Breast epithelium (tissue), 3 donors: ENCODE measurements around the gene CDCP1.

Experiments used
- POLR2A ChIP-seq: fragments of 450-650 bp; IDR thresholded peaks from one replicate; pipeline ENCODE4 v1.6.1; 2016; ENCODE audit warnings: antibody characterized with exemption, mild to moderate bottlenecking, moderate library complexity
- POLR2AphosphoS5 ChIP-seq, 3 donors: sonication (generic); formaldehyde crosslinking; IDR thresholded peaks; one replicate each; pipeline ENCODE4 v1.6.1; 2017; ENCODE audit warnings: antibody characterized with exemption in 3 of 3
- TF ChIP-seq, protein P1 (sequence below), 3 donors: fragments of 450-650 bp; IDR thresholded peaks; one replicate each; pipeline ENCODE4 v1.5.1; 2016 to 2017; ENCODE audit warnings: antibody characterized with exemption in 3 of 3, mild to moderate bottlenecking in 3 of 3, moderate library complexity in 3 of 3

DNA sequence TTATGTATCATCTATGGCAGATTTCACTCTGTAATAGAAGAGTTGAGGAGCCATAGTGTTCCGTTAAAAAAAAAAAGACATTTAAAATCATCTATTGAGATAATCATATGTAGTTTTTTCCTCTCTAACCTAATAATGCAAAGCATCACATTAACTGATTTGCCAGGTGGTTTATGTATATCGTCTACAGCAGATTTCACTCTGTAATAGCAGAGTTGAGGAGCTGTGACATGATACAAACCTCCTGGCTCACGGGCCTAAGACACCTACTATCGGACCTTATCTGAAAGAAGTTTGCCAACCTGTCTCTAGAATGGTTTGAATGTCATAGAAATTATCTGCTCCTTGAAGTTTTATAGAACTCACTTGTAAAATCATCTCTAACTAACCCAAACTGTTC, 29.8 kb downstream of the CDCP1 start:
- TF ChIP-seq POLR2AphosphoS5 (IDR thresholded peaks at IDR 0.05) (no peak), POLR2A (no peak)
- TF ChIP-seq, protein P1, sequence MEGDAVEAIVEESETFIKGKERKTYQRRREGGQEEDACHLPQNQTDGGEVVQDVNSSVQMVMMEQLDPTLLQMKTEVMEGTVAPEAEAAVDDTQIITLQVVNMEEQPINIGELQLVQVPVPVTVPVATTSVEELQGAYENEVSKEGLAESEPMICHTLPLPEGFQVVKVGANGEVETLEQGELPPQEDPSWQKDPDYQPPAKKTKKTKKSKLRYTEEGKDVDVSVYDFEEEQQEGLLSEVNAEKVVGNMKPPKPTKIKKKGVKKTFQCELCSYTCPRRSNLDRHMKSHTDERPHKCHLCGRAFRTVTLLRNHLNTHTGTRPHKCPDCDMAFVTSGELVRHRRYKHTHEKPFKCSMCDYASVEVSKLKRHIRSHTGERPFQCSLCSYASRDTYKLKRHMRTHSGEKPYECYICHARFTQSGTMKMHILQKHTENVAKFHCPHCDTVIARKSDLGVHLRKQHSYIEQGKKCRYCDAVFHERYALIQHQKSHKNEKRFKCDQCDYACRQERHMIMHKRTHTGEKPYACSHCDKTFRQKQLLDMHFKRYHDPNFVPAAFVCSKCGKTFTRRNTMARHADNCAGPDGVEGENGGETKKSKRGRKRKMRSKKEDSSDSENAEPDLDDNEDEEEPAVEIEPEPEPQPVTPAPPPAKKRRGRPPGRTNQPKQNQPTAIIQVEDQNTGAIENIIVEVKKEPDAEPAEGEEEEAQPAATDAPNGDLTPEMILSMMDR (IDR thresholded peaks at IDR 0.05) = no peak
